HG03520 (cell line): Measurements from ENCODE around the gene SUGCT.

Experiments
- ATAC-seq: cut with Tn5 transposase; IDR thresholded peaks from one replicate; pipeline ENCODE4 v1.9.1; 2021; ENCODE audit warnings: mild to moderate bottlenecking, moderate library complexity; ENCODE audit not compliant: unreplicated experiment

SUGCT gene

DNA sequence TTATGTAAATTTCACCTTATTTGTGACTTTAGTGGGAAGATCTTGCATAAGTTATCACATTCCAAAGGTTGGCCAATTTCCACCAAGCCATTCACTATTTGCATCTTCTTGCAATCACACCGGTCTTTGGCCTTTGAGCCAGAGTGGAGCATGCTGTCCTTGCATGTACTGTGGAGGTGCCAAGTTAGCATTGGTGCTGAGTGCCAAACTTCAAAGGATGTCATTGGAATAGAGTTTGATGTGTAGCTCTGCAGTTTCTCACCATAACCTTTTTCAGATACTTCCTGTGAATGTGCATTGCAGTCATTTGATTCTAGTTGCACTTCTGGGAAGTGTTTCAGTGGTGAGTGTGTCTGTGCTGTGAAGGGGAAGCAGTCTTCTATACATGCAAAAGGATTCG, 620.6 kb downstream of the SUGCT start:
- no peak for ATAC-seq

DNA sequence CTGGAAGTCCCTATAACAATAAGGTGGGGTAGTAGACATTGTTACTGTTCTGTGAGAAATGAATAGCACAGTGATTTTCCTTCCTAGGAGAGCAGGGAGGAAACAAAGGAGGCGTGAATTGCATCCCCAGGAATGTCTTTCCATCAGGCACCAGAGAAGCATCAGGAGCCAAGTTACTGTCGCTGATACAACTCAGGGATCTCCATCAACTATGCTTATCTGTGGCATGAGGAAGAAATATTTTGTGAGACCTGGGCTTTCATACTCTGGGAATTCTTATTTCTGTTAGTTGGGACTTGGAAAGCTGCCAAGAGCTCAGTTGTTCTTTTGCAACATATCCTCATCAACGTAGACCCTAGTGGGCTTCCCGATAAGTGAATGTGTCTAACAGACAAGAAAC, 622.3 kb downstream of the SUGCT start:
- no peak for ATAC-seq

DNA sequence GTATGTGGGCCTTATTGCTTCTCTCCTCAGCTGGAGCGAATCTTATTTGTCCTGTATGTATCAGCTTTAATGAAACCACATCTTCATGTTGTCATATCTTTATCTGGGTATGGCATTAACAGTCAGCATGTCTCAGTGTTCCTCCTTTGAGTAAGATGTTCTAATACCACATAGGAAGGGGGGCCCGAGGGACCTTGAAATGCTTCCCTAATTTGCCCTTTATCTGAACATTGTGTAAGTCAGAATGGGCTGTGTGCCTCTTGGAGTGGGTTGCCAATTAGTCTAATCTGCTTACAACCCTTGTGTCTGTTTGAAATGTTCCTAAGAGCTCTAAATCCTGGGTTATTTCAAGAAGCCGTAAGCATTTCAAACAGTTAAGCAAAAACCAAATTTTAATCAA, 623.8 kb downstream of the SUGCT start:
- ATAC-seq, result no peak

GRCh38 chr7:40760293-40760964, 625.6 kb downstream of the SUGCT start:
- no peak for ATAC-seq

- no peak for ATAC-seq
Measured at GRCh38 chr7:40760987-40761386, 626.2 kb downstream of the SUGCT start.

DNA sequence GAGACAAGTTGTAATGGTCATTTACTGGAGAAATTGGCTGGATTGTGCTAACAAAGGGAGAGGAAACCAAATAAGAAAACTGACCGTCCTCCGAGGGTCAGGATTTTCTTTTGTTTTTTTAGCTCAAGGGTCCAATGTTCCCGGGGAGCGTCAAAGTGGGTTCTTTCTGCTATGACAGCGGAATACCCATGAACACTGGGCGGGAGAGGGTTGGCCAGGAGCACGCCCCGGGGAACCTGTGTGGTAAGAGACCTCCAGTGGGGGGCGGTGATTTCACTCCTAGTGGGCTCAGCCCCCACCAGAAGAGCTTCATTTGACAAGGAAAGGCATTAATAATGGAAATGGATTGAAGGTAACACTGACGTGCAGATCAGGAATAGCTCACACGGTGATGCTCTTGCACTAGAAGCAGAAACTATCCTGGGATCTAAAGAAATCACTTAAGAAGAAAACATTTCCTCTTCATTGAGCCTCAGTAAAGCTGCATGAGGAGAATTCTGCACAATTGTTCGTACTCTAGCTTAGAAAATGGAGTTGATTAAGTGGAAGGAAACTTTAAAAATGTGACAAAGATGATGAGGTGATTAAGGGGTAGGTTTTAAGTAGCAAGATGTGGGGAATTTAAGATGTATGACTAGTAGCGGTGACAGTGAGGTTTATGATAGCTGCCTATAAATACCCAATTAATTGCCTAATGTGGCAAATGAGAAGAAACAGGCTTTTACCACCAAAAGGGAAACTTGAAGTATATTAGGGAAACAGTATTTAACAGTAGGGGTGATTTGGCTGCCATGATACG, 627.2 kb downstream of the SUGCT start:
- no peak for ATAC-seq

- ATAC-seq, result no peak
Measured at GRCh38 chr7:40763319-40764287, 628.8 kb downstream of the SUGCT start.

- ATAC-seq, result no peak
Measured at GRCh38 chr7:40765639-40766038, 630.8 kb downstream of the SUGCT start.

DNA sequence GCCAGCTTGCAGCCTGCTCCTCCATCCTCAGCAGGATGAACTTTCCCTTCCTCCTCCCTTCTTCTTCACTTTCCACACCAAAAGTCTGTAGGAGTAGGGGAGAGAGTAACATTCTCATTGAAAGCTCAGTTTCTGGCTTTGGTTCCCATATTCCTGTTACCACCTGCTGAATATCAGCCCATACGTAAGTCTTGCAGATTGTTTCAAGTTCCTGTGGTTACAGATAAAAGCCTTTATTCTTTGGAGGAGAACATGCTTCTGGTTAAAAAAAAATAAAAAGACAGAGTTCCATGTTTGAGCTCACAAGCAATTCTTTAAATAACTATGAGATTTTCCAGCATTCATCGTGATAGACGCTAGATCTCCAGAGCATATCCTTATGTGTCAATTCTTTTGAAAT, 637.3 kb downstream of the SUGCT start:
- no peak for ATAC-seq

DNA sequence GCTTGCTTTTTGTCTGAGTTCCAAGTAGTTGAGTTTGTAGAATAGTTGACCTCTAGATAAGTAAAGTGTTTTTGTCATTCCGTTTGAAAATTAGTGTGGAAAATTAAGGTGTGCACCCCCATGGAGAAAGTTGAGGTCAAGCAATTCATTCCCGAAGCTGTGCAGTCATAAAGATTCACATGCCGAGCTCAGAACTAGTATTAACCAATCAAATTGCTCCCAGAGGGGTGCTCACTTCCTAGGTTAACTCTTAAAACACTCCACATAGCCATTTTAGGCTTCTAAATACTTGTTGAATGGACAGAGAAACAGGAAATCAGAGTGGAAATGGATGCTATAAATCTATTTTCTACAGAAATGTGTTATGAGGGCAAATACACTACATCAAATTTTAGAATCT, 638.9 kb downstream of the SUGCT start:
- ATAC-seq, result no peak

DNA sequence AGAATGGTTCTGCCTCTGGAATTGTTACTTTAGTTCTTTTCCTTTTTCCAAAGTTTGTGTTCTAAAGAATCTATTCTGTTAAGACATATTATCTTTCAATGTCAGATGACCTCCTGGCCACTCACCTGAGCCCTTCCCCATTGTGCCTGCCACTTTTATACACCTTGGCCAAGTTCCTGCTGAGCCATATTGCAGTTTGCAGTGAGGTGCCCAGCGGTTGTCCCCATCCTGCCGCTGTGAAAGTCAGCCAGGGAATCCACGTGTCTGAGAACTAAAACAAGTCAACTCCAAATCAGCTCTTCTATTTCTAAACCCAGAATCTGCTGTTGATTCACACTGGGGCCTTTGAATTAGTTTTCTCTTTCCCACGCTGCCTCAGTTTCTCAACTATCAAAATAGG, 641.1 kb downstream of the SUGCT start:
- no peak for ATAC-seq

DNA sequence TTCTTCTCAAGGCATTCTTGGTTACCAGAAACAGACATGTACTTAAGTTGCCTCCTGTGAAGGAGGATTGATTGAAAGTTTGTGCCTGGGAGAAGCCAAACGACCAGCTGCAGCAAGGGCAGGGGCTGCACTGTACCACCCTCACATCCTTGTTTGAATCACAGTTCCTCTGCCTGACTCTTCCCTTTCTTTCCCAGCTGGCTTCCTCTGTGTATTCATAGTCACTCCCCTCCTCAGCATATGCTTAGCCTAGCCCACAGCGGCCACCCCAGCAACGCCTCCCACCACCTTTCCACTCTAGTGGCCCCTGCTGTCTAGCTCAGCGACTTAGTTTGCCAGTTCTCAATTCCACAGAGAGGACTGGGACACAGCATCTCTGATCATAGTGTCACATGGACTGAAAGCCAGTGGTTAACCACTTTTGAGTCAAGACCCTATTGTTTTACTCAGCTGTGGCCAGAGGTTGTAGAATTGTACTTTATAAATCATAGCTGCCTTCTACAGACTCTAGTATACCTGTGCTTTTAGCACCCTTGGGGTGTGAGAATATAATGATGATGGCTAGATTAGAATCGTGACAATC, 643.0 kb downstream of the SUGCT start:
- no peak for ATAC-seq

- no peak for ATAC-seq
Measured at GRCh38 chr7:40780460-40780859, 645.7 kb downstream of the SUGCT start.

- no peak for ATAC-seq
Measured at GRCh38 chr7:40782836-40783235, 648.0 kb downstream of the SUGCT start.

- no peak for ATAC-seq
Measured at GRCh38 chr7:40784176-40784575, 649.4 kb downstream of the SUGCT start.

GRCh38 chr7:40786909-40787308, 652.1 kb downstream of the SUGCT start:
- no peak for ATAC-seq

GRCh38 chr7:40793132-40793531, 658.3 kb downstream of the SUGCT start:
- ATAC-seq, result no peak

- ATAC-seq, result no peak
Measured at GRCh38 chr7:40795607-40796006, 660.8 kb downstream of the SUGCT start.

GRCh38 chr7:40796723-40797122, 661.9 kb downstream of the SUGCT start:
- no peak for ATAC-seq

DNA sequence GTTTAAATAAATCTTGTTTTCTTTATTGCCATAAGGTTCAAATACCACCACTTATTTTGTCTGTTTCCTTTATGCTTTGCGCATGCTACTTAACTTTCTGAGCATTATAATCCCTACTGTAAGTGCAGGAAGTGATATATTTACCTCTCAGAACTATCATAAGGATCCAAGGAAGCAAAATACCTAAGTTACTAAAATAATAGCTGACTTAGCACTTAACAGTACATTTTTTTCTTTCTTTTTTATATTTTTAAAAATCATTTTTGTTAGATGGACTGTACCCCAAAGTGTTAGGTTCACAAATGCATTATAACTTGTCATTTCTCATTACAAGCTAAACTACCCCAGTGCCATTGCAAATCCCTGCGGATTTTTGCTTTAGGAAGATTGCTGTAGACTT, 663.8 kb downstream of the SUGCT start:
- no peak for ATAC-seq
